HG03280 (cell line): ENCODE results near the gene IFNA21.
"Not testable (repeated sequence)": the region's sequence is repeated elsewhere in the genome, so short reads cannot be mapped to it uniquely, and the experiment has no call there.

Experiments
- ATAC-seq: cut with Tn5 transposase; IDR thresholded peaks from one replicate; pipeline ENCODE4 v1.9.1; 2021; ENCODE audit warnings: mild to moderate bottlenecking, moderate library complexity; ENCODE audit not compliant: unreplicated experiment

IFNA21 gene

DNA sequence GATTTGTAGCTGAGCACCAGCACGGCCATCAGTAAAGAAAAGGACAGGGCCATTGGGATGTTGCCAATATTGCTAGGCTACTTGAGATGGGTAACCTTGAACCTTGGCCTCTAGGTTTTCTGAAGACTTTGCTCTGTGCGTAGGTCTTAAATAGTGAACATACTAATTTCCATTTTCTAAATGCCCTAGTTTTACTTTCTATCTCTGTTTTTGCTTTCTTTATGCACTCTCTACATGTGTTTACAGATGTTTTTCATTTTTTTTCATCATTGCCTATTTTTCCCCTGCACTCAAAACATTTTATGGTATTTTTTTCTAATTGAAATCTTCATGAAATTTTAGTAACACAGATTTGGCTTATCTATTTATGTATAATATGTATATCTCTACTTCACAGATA lies at the start of gene IFNA21:
Gene IFNA21 (minus strand): TSS at position 101 of the 400 bp plus-strand sequence. CDS start 48 bp downstream, at position 53.
- ATAC-seq = not testable (repeated sequence)

DNA sequence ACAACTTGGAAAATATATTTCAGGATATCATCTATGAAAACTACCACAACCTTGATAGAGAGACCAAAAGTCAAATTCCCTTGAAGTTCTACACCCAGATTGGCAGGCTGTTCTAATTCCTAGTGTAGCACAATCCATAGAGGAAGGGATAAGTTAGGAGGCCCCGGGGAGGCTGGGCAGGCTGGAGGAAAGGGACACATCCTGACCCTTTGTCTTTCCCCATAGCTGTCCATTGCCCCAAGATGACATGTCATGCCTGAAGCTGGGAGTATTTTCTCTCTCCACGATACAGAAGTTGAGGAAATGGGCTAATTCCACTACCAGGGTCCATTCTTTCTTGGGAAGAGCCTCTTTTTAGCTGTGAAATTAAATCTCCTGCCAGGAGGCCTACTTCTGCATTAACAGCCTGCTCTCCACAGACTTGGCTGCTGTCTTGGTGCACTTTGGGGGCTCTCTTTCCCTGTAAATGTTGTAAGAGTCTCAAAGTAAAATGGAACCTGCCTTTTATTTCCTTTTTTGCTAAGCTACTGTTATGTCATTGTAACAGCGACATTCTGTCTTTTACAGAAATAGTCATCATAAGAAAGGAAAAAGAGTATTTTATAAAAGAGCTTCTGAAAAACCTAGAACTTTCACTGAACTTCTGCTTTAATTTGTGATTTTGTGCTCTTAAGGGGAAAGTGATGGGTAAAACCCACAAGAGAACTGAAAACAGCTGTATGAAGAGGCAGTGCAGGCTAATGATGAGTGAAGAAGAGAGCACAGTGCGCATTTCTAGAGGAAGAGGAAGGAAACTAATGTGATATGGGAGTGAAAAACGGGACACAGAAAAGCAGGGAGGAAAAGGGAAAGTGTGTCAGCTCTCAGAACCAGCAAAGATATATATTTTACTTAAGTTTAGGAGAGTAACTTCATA lies 47.2 kb upstream of the IFNA21 start:
- peak; percentile 67 for ATAC-seq

GRCh38 chr9:21212160-21212559 lies 45.7 kb upstream of the IFNA21 start:
- not testable (repeated sequence) for ATAC-seq

- ATAC-seq = not testable (repeated sequence)
These were observed 44.3 kb upstream of the IFNA21 start for GRCh38 chr9:21210782-21211181.

DNA sequence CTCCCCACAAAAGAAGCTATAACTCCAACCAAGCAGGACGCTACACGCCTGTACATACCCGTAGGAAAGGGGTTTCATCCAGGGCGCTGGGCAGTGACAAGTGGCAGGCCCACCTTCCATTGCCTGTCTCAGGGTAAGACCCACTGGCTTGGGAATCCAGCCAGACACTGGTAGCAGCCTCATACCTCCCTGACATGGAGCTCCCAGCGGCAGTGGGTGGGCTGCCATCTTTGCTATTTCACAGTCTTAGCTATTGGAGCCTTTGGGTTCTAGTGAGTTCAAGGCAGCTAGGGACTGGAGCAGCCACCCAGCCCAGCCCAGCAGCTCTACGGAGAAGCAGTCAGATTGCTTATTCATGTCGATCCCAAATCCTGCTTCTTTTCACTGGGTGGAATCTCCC lies 43.9 kb upstream of the IFNA21 start:
- no peak for ATAC-seq

GRCh38 chr9:21207043-21207442 lies 40.6 kb upstream of the IFNA21 start, which contains the start of gene IFNA10:
Gene IFNA10 (minus strand): TSS chr9:21207143. CDS start chr9:21207097, 46 bp downstream.
- ATAC-seq = not testable (repeated sequence)

DNA sequence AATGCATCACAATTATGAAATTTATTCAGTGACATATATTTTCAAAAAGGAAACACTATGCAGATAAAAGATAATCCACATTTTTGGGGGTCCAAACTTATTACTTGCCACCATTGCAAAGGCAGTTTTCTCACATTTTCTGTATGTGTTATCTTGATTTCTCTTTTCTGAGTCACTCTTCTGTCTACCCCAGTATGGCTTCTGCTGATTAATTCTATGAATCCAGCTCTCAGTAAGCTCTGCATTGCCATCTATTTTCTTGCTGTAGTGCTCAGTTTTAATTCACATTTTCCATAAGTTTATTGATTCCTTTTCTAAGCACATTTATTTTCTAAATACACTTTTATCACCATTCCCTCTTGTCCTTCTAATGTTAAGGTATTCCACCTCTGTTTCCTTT lies 38.7 kb upstream of the IFNA21 start:
- no peak for ATAC-seq

GRCh38 chr9:21202105-21202504 lies 35.6 kb upstream of the IFNA21 start, which contains the start of gene IFNA7:
Gene IFNA7 (minus strand): TSS chr9:21202205. CDS start chr9:21202165, 40 bp downstream.
- ATAC-seq = not testable (repeated sequence)

- ATAC-seq = peak; percentile 88
These were observed 28.7 kb upstream of the IFNA21 start for GRCh38 chr9:21194867-21195776.

- ATAC-seq = not testable (repeated sequence)
These were observed 21.0 kb upstream of the IFNA21 start, which contains the start of gene IFNA4 for GRCh38 chr9:21187487-21187886. Gene IFNA4 (minus strand): TSS chr9:21187587. CDS start chr9:21187531, 56 bp downstream.

- peak; percentile 93 for ATAC-seq
These were observed 16.6 kb upstream of the IFNA21 start for GRCh38 chr9:21182810-21183736.

DNA sequence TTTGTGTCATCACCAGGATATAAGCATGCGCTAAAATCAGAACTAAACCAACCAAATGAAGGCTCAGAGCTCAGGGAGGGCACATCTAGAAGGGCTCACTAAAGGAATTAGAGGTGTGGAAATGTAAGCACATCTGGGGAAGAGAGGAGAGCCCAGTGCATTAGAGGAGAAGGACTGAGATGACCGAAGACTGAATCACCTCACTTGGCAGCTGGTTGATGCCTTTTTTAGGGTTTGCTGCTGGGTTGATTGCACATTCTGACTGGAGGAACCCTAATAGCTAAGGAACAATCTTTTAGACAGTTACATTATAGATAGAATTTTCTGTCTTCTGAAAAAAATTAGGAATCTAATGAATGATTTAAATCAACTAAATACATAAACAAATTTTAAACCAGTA lies 8.2 kb upstream of the IFNA21 start:
- no peak for ATAC-seq

GRCh38 chr9:21172156-21172555 lies 5.7 kb upstream of the IFNA21 start:
- ATAC-seq = no peak

DNA sequence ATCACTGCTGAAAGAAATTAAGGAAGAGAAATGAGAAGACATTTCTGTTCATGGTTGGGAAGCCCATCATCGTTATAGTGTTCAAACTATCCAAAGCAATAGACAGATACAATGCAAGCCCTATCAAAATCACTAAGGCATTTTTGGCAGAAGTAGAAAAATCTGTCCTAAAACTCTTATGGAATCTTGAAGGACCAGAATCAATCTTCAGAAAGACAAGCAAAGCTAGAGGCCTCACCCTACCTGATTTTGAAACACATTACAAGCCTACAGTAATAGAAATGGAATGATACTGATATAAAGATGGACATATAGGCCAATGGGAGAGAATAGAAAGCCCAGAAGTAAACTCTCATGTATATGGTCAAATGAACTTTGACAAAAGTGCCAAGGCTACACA lies 4.9 kb upstream of the IFNA21 start:
- no peak for ATAC-seq

GRCh38 chr9:21165516-21165915 lies 944 bp downstream of the IFNA21 start:
- no peak for ATAC-seq

DNA sequence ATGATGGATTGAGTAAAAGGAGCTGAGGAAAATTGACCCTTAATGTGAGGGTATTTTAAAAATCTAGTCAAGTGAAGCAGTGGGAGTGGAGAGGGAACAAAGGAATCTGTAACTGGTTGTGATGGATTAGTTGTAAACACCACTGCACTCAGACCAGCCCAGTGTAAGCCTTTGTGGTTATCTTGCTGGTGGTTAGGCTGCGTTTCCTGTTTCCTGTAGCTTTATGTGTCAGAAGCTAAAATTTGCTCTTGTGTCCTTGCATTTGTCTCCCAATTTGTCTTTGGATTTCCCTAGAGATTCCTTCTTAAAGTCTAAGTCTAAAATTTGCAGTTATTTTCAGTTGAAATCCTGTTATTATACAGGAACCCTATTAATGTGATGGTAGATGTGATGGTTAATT lies 6.3 kb downstream of the IFNA21 start:
- no peak for ATAC-seq

DNA sequence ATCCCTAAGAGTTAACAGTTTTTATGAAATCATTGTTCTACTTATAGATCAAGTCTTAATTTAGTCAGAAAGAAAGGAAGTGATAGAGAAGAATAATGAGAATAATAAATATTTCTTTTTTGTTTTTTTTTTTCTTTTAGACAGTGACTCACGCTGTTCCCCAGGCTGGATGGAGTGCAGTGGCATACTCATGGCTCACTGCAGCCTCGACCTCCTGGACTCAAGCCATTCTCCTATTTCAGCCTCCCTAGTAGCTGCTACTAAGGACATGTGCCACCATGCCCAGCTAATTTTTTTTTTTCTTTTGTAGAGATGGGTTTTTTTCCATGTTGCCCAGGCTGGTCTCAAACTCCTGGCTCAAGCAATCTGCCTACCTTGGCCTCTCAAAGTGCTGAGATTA lies 11.0 kb downstream of the IFNA21 start:
- no peak for ATAC-seq

- peak; percentile 61 for ATAC-seq
These were observed 12.3 kb downstream of the IFNA21 start for GRCh38 chr9:21154018-21154608.

- peak; percentile 29 for ATAC-seq
These were observed 13.0 kb downstream of the IFNA21 start for GRCh38 chr9:21153336-21154017.
